Astrocyte (in vitro differentiated cells and primary cell): Measurements from ENCODE around the gene APOB. TPM values are rescaled to one million over a fixed set of nuclear protein-coding genes. Genes with fewer than 3 reads are reported as not detected.

Experiments used
- DNase-seq: peaks from one replicate; pipeline ENCODE4 v3.0.0-alpha.2; 2010; ENCODE audit warnings: low read depth
- FAIRE-seq: peaks from 2 replicates; lab custom pipeline; 2011; peaks lifted over from hg19 to GRCh38; lab: Jason Lieb, UNC
- H2AFZ ChIP-seq: 2 replicates; pipeline ENCODE4 v1.6.0; 2012; ENCODE audit warnings: low read depth, low read length, inconsistent platforms
- H3K27ac ChIP-seq: 2 replicates; pipeline ENCODE4 v1.5.1; 2011; ENCODE audit warnings: low read depth, low read length, inconsistent platforms
- H3K27me3 ChIP-seq: 2 replicates; pipeline ENCODE4 v1.6.0; 2011; ENCODE audit warnings: low read length, inconsistent platforms; ENCODE audit not compliant: insufficient read depth
- H3K36me3 ChIP-seq: 2 replicates; pipeline ENCODE4 v1.5.1; 2011; ENCODE audit warnings: low read length, inconsistent platforms; ENCODE audit not compliant: insufficient read depth
- H3K4me1 ChIP-seq: 2 replicates; pipeline ENCODE4 v1.5.1; 2011; ENCODE audit warnings: low read length, inconsistent platforms; ENCODE audit not compliant: insufficient read depth
- H3K4me2 ChIP-seq: 2 replicates; pipeline ENCODE4 v1.6.0; 2012; ENCODE audit warnings: low read length, inconsistent platforms
- H3K4me3 ChIP-seq: 2 replicates; pipeline ENCODE4 v1.5.1; 2011; ENCODE audit warnings: low read depth, mild to moderate bottlenecking, low read length, inconsistent platforms; ENCODE audit not compliant: insufficient read depth
- H3K79me2 ChIP-seq: 2 replicates; pipeline ENCODE4 v1.6.0; 2012; ENCODE audit warnings: mild to moderate bottlenecking, low read length, inconsistent platforms; ENCODE audit not compliant: insufficient read depth
- H3K9ac ChIP-seq: 2 replicates; pipeline ENCODE4 v1.6.0; 2012; ENCODE audit warnings: mild to moderate bottlenecking, low read length, inconsistent platforms
- H3K9me3 ChIP-seq: 2 replicates; pipeline ENCODE4 v1.5.1; 2012; ENCODE audit warnings: low read depth, mild to moderate bottlenecking, low read length, inconsistent platforms; ENCODE audit not compliant: insufficient read depth
- H4K20me1 ChIP-seq: 2 replicates; pipeline ENCODE4 v1.6.0; 2012; ENCODE audit warnings: low read length, inconsistent platforms; ENCODE audit not compliant: insufficient read depth
- H3K27ac Mint-ChIP-seq: one replicate; pipeline ENCODE4 v1.8.0; 2021; ENCODE audit warnings: mild to moderate bottlenecking, mixed read lengths; ENCODE audit not compliant: unreplicated experiment
- H3K27me3 Mint-ChIP-seq: one replicate; pipeline ENCODE4 v1.8.0; 2021; ENCODE audit warnings: low read depth, mixed read lengths; ENCODE audit not compliant: unreplicated experiment
- H3K36me3 Mint-ChIP-seq: one replicate; pipeline ENCODE4 v1.8.0; 2021; ENCODE audit warnings: low read depth, mixed read lengths; ENCODE audit not compliant: unreplicated experiment
- H3K4me1 Mint-ChIP-seq: one replicate; pipeline ENCODE4 v1.8.0; 2021; ENCODE audit warnings: low read depth, mixed read lengths; ENCODE audit not compliant: unreplicated experiment
- H3K4me3 Mint-ChIP-seq: one replicate; pipeline ENCODE4 v1.8.0; 2021; ENCODE audit warnings: mild to moderate bottlenecking, moderate library complexity, mixed read lengths; ENCODE audit not compliant: unreplicated experiment
- H3K9me3 Mint-ChIP-seq: one replicate; pipeline ENCODE4 v1.8.0; 2021; ENCODE audit warnings: mild to moderate bottlenecking, mixed read lengths; ENCODE audit not compliant: unreplicated experiment
- EZH2 ChIP-seq: IDR thresholded peaks from 2 replicates; pipeline ENCODE4 v1.6.1; 2012; ENCODE audit warnings: mild to moderate bottlenecking, low read length, inconsistent platforms; ENCODE audit not compliant: insufficient read depth
- total RNA-seq: library from RNA; stranded (reverse); gene quantifications from 2 replicates; pipeline ENCODE4 v1.2.1, GENCODE V29; 2021
- TF ChIP-seq, protein P1 (sequence below): IDR thresholded peaks from 2 replicates; pipeline ENCODE4 v1.5.1; 2011; ENCODE audit warnings: low read depth, mild to moderate bottlenecking, inconsistent platforms, low read length, moderate library complexity; ENCODE audit not compliant: insufficient read depth

Gene APOB
- total RNA-seq, 1 donor from 2014 or later, result 0.05 TPM

DNA sequence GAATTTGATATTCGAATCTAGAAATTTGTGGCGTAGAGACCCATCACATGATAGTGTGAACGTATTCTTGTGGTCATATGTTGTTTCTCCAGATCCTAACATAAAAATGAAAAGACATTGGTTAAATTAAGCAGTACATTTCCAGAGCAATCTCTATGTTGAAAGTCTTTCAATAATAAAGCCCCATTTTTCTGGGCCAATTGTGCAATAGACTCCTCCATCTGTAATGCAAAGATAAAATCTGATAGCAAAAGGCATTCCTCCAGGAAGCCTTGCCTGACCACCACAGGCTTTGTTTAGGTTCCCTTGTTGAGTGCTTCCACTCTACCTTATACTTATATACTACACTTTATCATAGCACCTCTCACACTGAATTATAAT lies 31.3 kb downstream of the APOB start:
- H3K27ac ChIP-seq, result no peak overlapping the region
- Mint-ChIP-seq H3K36me3 (no peaks in the 10 kb centered on the region), H3K4me1 (no peaks in the 10 kb centered on the region), H3K9me3 (peaks cover 3% of the 10 kb centered on the region), H3K27me3 (peaks cover 25% of the 10 kb centered on the region), H3K27ac (no peak overlapping the region), H3K4me3 (no peak overlapping the region)
- H3K36me3 ChIP-seq, result no peaks in the 10 kb centered on the region
- H3K4me1 ChIP-seq, result no peaks in the 10 kb centered on the region
- H3K9me3 ChIP-seq, result no peaks in the 10 kb centered on the region
- TF ChIP-seq, protein P1, sequence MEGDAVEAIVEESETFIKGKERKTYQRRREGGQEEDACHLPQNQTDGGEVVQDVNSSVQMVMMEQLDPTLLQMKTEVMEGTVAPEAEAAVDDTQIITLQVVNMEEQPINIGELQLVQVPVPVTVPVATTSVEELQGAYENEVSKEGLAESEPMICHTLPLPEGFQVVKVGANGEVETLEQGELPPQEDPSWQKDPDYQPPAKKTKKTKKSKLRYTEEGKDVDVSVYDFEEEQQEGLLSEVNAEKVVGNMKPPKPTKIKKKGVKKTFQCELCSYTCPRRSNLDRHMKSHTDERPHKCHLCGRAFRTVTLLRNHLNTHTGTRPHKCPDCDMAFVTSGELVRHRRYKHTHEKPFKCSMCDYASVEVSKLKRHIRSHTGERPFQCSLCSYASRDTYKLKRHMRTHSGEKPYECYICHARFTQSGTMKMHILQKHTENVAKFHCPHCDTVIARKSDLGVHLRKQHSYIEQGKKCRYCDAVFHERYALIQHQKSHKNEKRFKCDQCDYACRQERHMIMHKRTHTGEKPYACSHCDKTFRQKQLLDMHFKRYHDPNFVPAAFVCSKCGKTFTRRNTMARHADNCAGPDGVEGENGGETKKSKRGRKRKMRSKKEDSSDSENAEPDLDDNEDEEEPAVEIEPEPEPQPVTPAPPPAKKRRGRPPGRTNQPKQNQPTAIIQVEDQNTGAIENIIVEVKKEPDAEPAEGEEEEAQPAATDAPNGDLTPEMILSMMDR, result no peak
- TF ChIP-seq EZH2, result no peak
- H3K4me3 ChIP-seq, result no peak overlapping the region
- H3K4me2 ChIP-seq, result no peak overlapping the region
- DNase-seq, result no peak
- no peak for FAIRE-seq
- no peak overlapping the region for H2AFZ ChIP-seq
- no peak overlapping the region for H3K9ac ChIP-seq
- H3K79me2 ChIP-seq, result no peaks in the 10 kb centered on the region
- no peaks in the 10 kb centered on the region for H3K27me3 ChIP-seq
- H4K20me1 ChIP-seq, result no peaks in the 10 kb centered on the region

DNA sequence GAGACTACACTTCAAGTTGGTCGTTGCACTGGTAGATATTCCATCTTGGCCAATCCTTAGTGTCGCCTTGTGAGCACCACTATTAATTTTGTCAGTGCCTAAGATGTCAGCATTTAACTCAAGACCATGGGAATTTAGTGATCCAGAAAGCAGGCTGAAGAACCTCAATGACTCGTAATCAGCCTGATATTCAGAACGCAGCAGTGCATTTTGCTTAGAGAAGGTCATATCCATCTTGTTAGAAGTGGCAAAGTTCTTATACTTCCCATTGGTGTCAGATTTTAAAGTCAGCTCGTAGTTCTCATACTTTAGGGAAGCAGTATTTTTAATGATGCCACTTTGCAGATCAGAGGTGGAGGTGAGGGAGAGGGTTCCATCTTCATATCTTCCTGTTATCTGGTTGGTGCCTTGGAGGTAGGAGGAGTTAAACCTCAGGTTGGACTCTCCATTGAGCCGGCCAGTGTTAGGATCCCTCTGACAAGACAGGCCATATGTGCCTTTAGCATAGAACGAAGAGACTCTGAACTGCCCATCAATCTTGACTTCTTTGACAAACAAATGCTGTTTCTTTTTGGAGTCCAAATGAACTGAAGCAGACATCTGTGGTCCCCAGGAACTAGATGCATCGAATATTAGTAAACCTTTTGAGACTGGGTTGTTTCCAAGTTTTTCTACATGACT lies 31.9 kb downstream of the APOB start:
- Histone ChIP-seq H3K4me1 (no peaks in the 10 kb centered on the region), H3K4me2 (no peak overlapping the region), H3K4me3 (no peak overlapping the region), H3K9ac (no peak overlapping the region), H3K36me3 (no peaks in the 10 kb centered on the region), H3K79me2 (no peaks in the 10 kb centered on the region), H3K9me3 (no peaks in the 10 kb centered on the region), H4K20me1 (no peaks in the 10 kb centered on the region), H3K27me3 (no peaks in the 10 kb centered on the region), H2AFZ (no peak overlapping the region), H3K27ac (no peak overlapping the region)
- no peak overlapping the region for H3K4me3 Mint-ChIP-seq
- H3K4me1 Mint-ChIP-seq, result no peaks in the 10 kb centered on the region
- FAIRE-seq, result no peak
- peaks cover 24% of the 10 kb centered on the region for H3K27me3 Mint-ChIP-seq
- no peak for TF ChIP-seq EZH2
- TF ChIP-seq, protein P1, result no peak
- no peak for DNase-seq
- H3K36me3 Mint-ChIP-seq, result no peaks in the 10 kb centered on the region
- peaks cover 3% of the 10 kb centered on the region for H3K9me3 Mint-ChIP-seq
- no peak overlapping the region for H3K27ac Mint-ChIP-seq

DNA sequence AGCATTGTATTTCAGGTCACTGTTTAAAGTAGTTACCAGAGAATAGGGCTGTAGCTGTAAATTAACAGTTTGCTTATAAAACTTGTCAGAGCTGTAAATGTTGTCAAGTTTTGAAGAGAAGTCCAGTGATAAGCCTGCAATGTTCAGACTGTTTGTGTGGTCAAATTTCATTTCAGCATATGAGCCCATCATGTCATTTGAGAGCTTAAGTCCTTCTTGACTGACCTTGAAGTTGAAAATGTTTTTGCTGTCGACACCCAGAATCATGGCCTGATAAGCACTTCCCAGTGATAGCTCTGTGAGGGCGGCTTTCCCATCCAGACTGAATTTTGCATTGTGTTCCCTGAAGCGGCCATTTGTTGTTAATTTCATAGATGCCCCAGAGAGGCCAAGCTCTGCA lies 32.4 kb downstream of the APOB start:
- H3K4me3 Mint-ChIP-seq, result no peak overlapping the region
- TF ChIP-seq EZH2, result no peak
- TF ChIP-seq, protein P1, result no peak
- peaks cover 24% of the 10 kb centered on the region for H3K27me3 Mint-ChIP-seq
- H3K27ac Mint-ChIP-seq, result no peak overlapping the region
- Histone ChIP-seq H4K20me1 (no peaks in the 10 kb centered on the region), H3K9ac (no peak overlapping the region), H3K79me2 (no peaks in the 10 kb centered on the region), H3K27me3 (no peaks in the 10 kb centered on the region), H3K9me3 (no peaks in the 10 kb centered on the region), H3K36me3 (no peaks in the 10 kb centered on the region), H2AFZ (no peak overlapping the region), H3K4me3 (no peak overlapping the region), H3K4me1 (no peaks in the 10 kb centered on the region), H3K27ac (no peak overlapping the region), H3K4me2 (no peak overlapping the region)
- no peak for DNase-seq
- H3K36me3 Mint-ChIP-seq, result no peaks in the 10 kb centered on the region
- no peaks in the 10 kb centered on the region for H3K4me1 Mint-ChIP-seq
- peaks cover 2% of the 10 kb centered on the region for H3K9me3 Mint-ChIP-seq
- FAIRE-seq, result no peak
